Measurements from ENCODE around the gene TMEM131L.

TMEM131L gene

GRCh38 chr4:153490985-153491483, 24.9 kb downstream of the TMEM131L start:
- Histone ChIP-seq H3K9me3 (no peaks in the 10 kb centered on the region), H3K36me3 (peaks cover 25% of the 10 kb centered on the region), H3K27ac (no peak overlapping the region), H3K27me3 (no peaks in the 10 kb centered on the region), H3K4me1 (ENCODE audit: control insufficient read depth in 1 of 2, insufficient read depth in 1 of 2, low read depth in 1 of 2, low read length in 1 of 2) (peaks cover 44 to 49% of the 10 kb centered on the region in 2 experiments), H3K4me3 (ENCODE audit: low read depth in 1 of 2, low read length in 1 of 2) (no peak overlapping the region)
- no peak for TF ChIP-seq CTCF (IDR thresholded peaks at IDR 0.05)

- Histone ChIP-seq H3K4me3 (ENCODE audit: low read depth in 1 of 2, low read length in 1 of 2) (no peak overlapping the region), H3K4me1 (ENCODE audit: control insufficient read depth in 1 of 2, insufficient read depth in 1 of 2, low read depth in 1 of 2, low read length in 1 of 2) (peaks cover 16 to 17% of the 10 kb centered on the region in 2 experiments), H3K27me3 (no peaks in the 10 kb centered on the region), H3K27ac (no peak overlapping the region), H3K9me3 (no peaks in the 10 kb centered on the region), H3K36me3 (peaks cover 16% of the 10 kb centered on the region)
- no peak for TF ChIP-seq CTCF (IDR thresholded peaks at IDR 0.05)
Observed at GRCh38 chr4:153494562-153494961, 28.4 kb downstream of the TMEM131L start.

GRCh38 chr4:153495480-153496193, 29.5 kb downstream of the TMEM131L start:
- H3K4me1 ChIP-seq (ENCODE audit: control insufficient read depth in 1 of 2, insufficient read depth in 1 of 2, low read depth in 1 of 2, low read length in 1 of 2) = peaks cover 6 to 11% of the 10 kb centered on the region in 2 experiments
- H3K4me3 ChIP-seq (ENCODE audit: low read depth in 1 of 2, low read length in 1 of 2) = no peak overlapping the region
- H3K27me3 ChIP-seq = no peaks in the 10 kb centered on the region
- peaks cover 16% of the 10 kb centered on the region for H3K36me3 ChIP-seq
- no peak overlapping the region for H3K27ac ChIP-seq
- H3K9me3 ChIP-seq = no peaks in the 10 kb centered on the region
- no peak for TF ChIP-seq CTCF (IDR thresholded peaks at IDR 0.05)

- Histone ChIP-seq H3K4me1 (ENCODE audit: control insufficient read depth in 1 of 2, insufficient read depth in 1 of 2, low read depth in 1 of 2, low read length in 1 of 2) (peaks cover 0 to under 1% of the 10 kb centered on the region in 2 experiments), H3K27ac (no peak overlapping the region)
Observed at GRCh38 chr4:153497091-153497531, 31.0 kb downstream of the TMEM131L start.

More at GRCh38 chr4:153497091-153497531, 31.0 kb downstream of the TMEM131L start:
- Histone ChIP-seq H3K36me3 (peaks cover 16% of the 10 kb centered on the region), H3K9me3 (no peaks in the 10 kb centered on the region), H3K27me3 (no peaks in the 10 kb centered on the region), H3K4me3 (ENCODE audit: low read depth in 1 of 2, low read length in 1 of 2) (no peak overlapping the region)
- TF ChIP-seq CTCF (IDR thresholded peaks at IDR 0.05) = no peak
